ENCODE measurements around the gene DAW1.

The DAW1 gene

DNA sequence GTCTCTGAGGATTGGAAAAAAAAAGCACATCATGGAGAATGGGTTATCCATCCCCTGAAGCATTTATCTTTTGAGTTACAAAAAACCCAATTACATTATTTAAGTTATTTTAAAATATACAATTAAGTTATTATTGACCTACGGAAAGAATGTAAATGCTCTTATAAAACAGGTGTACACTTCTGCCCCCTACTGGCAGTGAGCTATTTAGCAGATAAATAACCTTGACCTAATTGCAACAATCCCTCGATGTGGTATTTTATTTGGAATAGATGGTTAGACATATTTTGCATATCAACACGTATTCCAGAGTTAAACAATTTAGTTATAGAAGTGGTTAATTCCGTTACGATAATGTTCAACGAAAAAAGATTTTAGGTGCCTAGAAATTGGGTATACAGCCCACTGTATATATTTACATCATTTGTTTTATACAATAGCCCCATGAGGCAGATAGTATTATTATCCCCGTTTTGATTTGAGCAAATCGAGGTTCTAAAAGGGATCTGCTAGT is 9.1 kb upstream of the DAW1 start:
- DNase-seq: peak; percentile 0 to 1

DNA sequence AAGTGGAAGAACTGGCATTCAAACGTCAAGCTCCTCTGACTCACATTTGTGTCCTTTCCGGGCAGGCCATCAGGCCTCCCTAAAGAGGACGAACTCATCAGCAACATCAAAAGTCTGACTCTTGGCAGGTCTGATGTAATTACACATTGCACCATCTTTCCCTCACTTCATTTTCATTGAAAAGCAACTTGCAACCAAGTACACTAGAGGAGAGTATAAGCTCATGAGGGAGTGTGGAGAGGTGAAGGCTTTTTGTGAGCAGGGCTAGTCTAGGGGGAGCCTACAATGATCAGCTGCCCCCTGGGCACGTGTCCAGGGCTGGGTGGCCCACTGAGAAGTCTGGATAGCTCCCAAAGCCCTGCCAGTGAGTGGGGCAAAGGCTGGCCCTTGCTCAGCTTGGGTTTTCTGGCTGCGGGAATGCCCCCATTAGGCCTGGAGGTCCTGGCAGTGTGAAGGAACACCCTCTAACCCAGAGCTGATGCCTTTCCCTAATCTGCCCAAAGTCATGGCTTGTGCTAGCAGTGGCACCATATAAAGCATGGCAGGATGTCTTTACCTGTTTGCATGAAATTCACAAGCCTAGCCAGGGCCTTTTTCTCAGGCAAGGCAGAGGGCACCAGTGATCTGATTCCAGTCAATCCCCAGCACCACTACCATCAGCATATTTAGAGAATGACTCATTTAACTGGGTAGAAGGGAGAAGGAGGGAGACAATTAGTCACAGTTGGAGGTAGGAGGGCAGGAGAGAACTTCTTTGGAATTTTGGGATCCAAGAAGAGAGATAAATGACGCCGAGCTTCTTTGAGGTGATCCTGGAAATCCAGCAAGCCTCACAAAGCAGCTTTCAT is 8.5 kb upstream of the DAW1 start:
- no peak for DNase-seq

DNA sequence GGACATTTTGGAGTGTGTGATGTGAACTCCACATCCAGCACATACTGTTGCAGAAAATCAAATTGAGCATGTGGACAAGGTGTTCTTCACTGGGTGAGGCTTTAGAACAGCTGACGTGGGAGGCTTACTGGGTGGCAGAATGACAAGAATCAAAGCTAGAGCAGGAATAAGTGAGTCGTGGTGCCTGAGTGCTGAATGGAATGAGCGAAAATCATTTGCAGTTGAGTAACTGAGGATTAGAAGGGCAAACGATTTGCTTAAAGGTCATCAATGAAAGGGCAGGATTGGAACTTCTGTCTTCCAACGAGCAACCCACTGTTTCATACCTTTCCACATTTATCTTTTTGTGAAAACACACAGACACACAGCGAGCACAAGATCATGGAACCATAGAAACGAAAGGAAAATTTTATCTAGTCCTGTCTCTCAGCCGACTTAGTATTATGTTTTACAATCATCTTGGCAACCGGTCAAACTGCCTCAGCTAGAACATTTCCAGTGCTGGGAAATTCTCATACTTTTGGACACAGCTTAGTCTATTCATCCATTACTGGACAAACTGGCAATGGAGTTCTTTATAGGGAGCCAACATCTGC is 7.2 kb upstream of the DAW1 start:
- DNase-seq: no peak

DNA sequence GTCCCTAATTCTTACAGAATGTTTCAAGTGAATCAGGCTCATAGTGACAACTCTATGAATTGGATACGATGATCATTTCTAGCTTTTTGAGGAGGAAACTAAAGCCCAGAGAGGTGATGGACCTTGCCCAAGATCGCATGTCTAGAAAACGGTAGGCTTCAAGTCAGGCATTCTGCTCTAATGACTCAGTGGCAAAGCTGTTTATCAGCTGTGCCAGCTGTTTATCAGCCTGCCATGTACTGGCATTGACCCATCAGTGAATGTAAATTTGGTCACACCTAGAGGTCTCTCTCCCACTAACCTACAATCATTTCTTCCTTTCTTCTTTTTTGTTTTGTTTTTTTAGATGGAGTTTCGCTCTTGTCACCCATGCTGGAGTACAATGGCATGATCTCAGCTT is 6.1 kb upstream of the DAW1 start:
- no peak for DNase-seq

DNA sequence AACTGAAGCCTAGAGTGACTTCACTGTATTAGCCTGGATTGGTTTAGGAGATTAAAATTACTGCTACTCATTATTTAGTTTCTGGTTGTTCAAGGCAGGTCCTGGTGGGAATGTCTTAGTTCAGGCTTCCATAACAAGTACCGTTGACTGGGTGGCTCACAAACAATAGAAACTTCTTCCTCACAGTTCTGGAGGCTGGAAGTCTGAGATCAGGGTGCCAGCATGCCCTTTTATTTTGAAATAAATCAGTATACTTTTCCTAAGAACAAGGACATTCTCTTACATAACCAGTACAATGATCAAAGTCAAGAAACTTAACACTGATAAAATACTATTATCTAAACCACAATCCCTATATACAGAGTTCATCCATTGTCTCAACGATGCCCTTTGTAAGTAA is 4.0 kb upstream of the DAW1 start:
- DNase-seq: no peak

DNA sequence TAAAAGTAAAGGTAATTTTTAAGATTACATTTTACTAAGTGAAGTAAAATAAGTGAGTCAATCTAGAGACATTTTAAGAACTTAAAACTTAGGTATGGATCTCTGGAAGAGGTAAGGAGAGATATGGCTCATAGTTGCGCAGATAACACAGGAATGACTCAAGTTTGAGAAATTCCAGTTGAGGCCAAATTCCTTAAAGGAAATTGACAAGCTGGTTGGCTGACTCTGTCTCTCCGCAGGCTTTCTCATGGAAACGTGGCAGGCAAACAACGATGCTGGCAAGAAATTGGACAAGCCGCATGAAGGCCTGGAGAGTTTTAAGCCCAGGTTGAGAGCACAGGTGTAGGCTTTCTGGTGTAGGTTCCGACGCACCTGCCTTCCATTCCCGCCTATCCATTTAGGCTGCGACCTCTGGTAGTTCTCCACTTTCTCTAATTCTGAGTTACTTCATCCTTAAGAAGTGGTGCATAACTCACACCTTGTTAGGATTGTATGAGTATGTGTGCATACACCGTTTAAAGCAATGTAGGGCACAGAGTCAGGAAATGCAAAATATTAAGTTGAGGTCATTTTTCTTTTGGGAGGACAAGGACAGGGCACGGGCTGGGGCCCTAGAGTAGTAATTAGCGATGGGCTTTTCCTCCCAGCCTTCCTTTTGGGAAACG is 589 bp upstream of the DAW1 start:
- no peak for DNase-seq

DNA sequence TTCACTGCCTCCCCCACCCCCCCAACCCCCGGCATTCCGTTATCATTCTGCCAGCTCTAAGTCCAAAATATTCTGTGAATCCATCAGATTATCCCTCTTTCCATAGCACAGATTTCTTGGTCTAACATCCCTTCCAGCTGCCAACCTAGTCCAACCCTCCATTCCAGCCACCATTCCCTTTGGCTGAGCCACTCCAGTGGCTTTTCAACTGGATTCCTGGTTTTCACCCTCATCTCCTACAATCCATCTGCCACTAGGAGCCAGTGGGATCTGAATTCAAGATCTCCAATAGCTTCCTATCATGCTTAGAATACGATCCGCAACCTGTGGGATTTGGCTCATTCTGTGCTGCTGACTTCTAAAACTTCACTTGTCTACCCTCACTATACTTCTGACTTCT is 1.2 kb downstream of the DAW1 start:
- DNase-seq: no peak

DNA sequence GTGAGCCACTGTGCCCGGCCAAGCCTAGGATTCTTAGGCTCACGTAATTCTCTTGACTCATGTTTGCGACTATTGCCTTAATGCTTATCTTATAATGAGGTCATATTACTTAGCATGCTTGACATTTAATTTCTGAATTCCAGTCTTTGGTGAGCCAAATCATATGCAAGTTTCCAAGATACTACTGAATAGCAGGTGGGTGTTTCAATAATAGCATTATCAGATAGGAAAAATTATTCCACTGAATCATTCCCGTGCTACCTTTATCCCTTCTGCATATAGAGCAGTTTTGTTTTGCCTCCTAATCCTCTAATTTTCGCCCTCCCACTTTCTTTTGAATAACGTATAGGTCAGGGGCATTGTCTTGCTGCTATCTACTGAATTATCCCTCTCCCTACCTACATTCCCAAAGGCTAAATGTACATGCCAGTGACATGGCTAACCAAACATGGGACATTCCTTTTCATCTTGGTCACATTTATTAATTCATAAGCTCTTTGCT is 4.9 kb downstream of the DAW1 start:
- no peak for DNase-seq

DNA sequence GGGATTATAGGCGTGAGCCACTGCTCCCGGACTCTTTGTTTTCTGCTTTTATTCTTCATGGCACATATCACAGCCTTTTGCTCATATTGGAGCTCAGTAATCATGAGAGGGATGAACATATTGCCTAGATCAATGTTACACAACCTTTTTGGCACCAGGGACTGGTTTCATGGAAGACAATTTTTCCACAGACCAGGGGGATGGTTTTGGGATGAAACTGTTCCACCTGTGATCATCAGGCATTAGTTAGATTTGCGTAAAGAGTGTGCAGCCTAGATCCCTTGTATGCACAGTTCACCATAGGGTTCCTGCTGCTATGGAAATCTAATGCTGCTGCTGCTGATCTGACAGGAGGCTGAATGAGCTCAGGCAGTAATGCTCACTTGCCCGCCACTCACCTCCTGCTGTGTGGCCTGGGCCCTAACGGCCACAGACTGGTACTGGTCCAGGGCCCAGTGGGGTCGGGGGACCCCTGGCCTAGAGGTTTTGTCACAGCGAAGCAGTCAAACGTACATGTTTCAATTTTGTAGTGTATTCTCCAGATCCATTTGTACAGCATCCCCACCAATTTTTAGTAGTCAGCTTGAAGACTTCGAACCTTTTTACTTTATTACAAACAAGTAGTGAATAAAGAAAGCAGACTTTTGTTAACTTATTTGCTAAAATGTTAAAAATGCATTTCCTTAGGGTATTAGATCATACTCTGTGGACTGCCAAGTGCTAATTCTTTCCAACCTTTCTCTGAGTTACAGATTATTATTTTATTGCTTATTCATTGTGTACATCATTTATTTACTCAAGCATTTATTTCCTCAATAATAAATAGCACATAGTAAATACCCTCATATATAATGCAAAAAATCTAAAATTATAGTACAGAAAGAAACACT is 6.2 kb downstream of the DAW1 start:
- DNase-seq: no peak

DNA sequence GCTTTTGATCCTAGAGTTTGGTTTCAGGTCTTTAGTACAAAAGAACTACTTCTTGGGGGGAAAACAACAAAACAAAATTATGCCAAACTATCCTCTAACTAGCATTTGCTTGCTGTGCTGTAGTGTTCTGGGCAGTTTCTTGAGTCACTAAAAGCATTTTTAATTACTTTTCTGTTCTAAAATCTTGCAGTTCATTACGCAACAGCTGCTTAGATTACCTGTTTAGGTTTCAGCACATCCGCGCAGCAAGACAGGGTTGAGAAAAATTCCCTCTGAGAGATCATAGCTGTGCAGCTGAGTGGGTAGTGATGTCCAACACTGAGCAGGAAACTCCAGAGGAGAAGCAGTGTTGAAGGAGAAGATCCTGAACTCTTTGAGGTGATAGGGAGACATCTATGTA is 9.0 kb downstream of the DAW1 start:
- no peak for DNase-seq

DNA sequence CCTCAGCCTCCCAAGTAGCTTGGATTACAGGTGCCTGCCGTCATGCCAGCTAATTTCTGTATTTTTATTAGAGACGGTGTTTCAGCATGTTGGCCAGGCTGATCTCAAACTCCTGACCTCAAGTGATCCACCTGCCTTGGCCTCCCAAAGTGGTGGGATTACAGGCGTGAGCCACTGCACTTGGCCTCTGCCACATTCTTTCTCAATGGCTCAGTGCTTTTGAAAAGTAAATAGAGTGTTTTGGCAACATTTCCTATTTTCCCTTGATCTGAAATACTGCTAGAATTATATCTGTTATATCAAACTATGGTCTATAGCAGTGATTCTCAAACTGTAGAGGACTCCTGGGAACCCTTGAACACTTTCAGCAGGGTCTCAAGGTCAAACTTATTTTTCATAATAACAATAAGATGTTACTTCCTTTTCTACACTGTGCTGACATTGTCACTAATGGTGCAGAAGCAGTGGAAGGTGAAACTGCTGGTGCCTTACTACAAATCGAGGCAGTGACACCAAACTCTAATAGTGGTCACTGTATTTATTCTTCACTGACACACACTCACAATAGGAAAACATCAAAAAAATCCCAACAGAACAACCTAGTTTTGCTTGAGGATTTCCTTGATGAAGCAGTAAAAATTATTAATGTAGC is 10.6 kb downstream of the DAW1 start:
- no peak for DNase-seq

DNA sequence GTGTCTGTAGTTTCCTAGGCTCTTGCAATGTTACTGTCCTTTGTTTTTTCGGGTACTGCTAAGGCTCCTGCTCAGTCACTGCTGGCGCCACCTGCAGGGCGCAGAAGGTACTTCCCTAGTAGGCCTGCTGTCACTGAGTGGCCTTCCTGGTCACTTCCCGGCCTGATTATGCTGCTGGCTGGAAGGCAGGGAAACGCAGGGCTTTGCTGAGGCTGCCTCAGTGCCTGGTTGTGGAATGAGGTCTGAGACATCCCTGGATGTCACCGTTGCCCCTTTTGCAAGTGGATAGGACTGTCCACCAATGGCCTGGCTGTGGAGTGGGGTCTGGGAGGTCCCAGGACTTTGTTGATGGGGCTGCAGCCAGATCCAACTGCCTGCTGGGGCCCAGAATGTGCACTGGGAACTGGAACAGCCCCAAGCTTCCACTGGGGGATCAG is 13.1 kb downstream of the DAW1 start:
- DNase-seq: peak; percentile 28 to 41

DNA sequence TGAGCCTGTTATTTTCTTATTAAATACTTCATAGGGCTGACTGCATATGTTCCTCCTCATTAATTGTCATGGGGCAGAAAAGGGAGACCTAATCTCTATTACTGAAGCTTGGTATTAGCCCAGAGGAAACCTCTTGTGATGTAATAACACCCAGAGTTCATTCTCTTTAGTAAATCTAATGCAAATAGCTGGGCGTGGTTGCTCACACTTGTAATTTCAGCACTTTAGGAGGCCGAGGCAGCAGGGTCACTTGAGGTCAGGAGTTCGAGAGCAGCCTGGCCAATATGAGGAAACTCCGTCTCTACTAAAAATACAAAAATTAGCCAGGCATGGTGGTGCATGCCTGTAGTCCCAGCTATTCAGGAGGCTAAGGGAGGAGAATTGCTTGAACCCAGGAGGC is 14.7 kb downstream of the DAW1 start:
- DNase-seq: no peak

DNA sequence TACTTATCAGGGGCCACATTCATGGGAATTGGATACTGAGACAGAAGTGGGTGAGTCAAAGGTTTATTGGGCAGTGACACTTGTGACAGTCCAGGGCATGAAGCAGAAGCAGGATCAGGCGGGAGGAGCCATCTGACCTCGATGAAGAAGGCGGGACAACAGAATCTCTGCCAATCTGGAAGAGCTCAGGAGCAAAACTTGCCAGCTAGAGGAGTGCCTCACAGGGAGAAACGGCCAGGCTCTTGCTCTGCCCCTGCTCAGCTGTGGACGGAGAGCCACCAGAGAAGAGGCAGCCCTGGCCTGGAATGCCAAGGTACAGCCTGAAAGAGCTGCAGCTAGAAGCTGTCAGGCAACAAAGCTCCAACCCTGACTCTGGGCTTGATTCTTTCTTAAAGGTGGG is 16.9 kb downstream of the DAW1 start:
- DNase-seq: no peak

DNA sequence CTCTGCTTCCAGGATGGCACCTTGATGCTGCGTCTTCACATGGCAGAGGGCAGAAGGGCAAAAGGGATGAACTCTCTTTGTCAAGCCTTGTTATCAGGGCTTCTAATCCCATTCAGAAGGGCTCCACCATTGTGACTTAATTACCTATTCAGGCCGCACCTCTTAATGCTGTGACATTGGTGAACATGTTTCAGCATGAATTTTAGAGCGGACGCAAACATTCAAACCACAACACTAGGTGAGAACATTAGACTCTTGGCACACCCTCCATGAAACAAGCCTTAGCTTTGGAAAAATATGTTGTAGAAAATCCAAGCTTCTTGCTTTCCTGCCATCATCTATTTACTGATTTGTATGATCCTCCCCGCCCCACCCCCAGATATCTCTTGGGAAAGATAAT is 17.9 kb downstream of the DAW1 start:
- no peak for DNase-seq

DNA sequence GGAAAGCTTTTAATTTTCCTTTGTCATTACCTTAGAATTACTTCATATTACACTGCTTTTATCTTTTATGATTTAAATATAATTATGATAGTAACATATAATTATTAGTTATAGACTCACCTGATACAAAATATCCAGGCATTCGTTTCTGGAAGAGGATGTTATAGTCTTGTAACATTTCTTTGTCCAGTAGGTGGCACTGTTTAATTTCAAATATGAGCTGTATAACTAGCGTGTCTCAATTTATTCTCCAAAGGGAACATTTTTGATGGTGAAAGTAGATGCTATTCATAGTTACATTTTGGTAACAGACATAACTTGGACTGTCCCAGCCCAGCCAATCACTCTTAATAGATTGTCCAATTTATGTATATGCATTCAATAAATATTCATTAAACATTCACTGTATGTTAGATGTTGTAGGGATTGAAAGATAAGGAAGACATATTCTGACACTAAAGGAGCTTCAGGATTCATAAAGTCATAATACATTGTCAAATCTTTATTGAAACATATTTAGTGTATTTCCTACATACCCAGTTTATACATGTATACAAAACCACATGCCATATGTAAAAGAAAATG is 19.2 kb downstream of the DAW1 start:
- DNase-seq: peak; percentile 17 to 40

DNA sequence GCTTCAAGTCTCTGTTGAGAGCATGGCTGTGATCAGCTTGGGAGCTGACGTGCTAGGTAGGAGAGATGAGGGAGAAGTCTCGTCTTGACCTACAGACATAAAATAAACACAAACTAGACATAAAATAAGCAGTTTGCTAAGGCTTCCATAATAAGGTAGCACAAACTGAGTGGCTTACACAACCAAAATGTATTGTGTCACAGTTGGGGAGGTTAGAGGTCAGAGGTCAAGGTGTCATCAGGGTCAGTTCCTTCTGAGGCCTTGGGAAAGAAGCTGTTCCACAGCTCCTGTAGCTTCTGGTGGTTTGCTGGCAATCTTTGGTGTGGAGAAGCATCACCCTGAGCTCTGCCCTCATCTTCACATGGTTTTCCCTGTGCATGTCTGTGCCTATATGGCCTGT is 20.2 kb downstream of the DAW1 start:
- DNase-seq: no peak

DNA sequence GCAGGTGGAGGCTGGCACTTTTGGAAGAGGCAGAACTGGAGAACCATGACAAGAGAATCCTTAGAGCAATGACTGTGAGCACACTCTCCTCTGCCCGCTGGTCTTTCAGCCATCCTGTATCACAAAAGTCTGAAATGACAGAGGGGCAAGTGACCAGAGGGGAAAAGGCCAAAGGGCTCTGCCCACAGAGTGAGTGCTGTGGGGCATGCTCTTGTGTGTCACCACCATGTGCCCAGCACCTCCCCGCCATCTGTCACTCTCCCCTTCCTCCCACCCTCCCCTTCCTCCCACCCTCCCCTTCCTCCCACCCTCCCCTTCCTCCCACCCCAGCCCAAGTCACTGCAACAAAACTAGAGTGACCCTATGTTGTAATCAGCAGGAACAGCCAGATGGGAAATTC is 31.9 kb downstream of the DAW1 start:
- DNase-seq: no peak

DNA sequence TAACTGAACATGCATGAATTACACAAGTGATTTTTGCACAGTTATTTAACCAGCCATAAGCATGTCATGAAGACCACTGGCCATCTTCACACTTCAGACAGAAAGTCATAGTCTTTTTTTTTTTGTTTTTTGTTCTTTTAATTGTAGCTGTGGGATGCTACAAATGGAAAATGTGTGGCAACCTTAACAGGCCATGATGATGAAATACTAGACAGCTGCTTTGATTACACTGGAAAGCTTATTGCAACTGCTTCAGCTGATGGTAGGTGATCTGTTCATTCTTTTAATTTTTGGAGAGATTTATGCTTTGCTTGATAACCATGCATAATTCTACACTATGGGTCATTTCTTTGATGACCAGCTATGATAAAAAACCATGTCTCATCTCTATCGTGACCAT is 35.6 kb downstream of the DAW1 start:
- no peak for DNase-seq

DNA sequence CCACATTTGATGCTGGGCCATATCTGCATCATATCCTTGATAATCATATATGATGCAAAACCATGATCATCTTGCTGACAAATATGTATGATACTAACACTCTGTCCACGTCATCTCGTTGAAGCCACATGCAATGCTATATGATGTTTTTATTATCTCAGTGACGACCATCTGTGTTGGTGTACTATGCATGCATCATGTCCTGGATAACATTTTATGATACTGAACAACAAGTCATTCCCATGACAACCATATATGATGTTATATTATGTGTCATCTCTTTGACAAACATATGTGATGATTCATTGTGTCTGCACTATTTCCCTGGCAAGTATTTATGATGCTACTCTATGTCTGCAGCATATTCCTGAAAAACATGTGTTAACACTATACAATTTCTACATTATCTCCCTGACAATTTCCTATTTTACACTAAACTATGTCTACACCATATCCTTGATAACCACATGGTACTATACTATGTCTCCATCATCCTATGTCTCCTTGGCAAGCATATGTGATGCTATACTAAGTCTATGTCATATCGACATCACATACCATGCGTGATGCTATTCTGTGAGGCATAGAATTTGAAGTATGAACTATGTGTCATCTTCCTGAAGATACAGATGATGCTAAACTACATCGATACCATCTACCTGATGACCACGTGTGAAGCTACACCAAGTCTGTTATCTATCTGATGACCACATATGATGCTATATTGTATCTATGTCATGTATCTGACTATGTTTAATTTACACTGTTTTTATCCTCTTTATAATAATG is 37.0 kb downstream of the DAW1 start:
- DNase-seq: no peak

DNA sequence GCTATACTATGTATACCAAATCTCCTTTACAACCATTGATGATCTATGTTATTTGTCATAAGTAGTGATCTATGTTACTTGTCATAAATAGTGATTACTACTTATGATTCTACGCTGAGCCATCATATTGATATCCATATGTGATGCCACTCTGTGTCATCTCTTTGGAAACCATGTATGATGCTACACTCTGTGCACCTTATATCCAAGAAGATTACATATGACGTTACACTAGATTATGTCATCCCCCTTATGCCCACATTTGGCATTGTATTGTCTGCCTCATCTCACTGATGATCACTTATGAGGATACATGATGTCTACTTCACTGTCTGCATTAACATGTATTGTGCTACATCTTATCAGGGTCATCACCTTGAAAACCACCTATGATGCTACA is 42.9 kb downstream of the DAW1 start:
- no peak for DNase-seq

Data from Kasumi-1 (cell line).